Measurements from ENCODE around the gene PLXDC2. TPM values are rescaled to one million over a fixed set of nuclear protein-coding genes. Genes with fewer than 3 reads are reported as not detected.
A peak's percentile ranks its signal among the peaks of the same experiment; 100 is the strongest.

The PLXDC2 gene
- total and polyA plus RNA-seq, 2 donors, result 7.1 to 8.0 TPM

DNA sequence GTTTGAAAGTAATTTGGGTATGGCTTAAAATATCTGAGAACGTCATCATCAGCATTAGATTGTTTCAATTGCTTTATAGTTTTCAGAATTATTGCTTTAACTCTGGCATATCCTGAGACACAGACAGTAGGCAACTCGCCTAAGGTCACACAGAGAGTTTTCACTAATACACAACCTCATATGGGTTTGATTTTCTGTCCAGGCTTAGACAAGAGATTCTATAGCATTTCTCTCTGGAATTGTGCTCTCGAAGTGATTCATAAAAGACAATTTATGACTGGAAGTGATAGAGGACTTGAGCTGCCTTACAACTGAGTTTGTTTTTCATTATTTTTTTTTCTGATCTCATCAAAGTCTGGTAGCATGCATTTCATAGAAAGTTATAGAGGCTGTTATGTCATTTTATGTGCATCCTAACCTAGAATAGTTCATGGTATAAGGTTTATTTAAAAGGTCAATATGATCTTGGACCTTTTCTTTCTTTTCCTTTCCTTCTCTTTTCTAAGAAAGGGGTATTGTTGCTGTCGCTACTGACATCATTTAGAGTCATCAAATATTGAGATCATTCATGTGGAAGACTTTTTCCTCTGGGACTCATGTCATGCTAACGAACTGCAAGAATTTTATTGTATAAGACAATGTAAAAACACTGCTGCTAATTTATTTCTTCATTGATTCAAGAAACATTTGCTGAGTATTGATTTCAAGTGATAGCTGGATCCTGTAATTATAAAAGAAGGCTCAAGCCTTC lies 278.2 kb downstream of the PLXDC2 start:
- no peak for DNase-seq (ENCODE audit: low read depth in 6 of 9, low spot score in 9 of 9)
- Histone ChIP-seq H3K27me3 (ENCODE audit: control insufficient read depth in 2 of 2, insufficient read depth in 1 of 2, low read length in 1 of 2) (no peaks in the 10 kb centered on the region), H3K9me3 (ENCODE audit: control insufficient read depth in 2 of 2, insufficient read depth in 1 of 2, low read length in 1 of 2) (peaks cover 1 to 2% of the 10 kb centered on the region in 2 donors), H3K36me3 (ENCODE audit: control insufficient read depth in 2 of 2, insufficient read depth in 2 of 2, low read length in 1 of 2) (no peaks in the 10 kb centered on the region), H3K4me3 (ENCODE audit: low read length in 2 of 2) (no peak overlapping the region), H3K27ac (ENCODE audit: low read depth in 1 of 2, low read length in 1 of 2) (no peak overlapping the region), H3K4me1 (ENCODE audit: control insufficient read depth in 2 of 2, insufficient read depth in 2 of 2, low read length in 2 of 2) (no peaks in the 10 kb centered on the region)
- WGBS, result 91% methylated on average over 5 of the region's 5 CpGs

DNA sequence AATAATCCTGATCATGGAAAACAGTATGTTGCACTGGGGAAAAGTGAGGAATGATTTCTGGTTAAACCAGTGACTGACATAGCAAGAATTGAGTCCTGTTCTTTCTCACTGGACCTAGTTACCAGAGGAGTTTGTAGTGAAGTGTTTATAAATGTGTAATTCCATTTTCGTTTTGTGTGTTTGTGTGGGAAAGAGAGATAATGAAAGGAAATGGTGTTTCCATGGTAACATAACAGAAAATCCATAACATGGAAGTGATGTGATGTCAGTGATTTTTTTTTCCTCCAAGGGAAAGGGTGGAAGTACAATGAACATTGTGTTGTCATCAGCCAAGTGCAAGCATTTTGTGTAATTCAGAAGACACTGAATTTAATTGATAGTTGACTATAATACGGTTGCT lies 283.9 kb downstream of the PLXDC2 start:
- Histone ChIP-seq H3K4me3 (ENCODE audit: low read length in 2 of 2) (no peak overlapping the region), H3K4me1 (ENCODE audit: control insufficient read depth in 2 of 2, insufficient read depth in 2 of 2, low read length in 2 of 2) (no peaks in the 10 kb centered on the region), H3K9me3 (ENCODE audit: control insufficient read depth in 2 of 2, insufficient read depth in 1 of 2, low read length in 1 of 2) (no peaks in the 10 kb centered on the region), H3K27me3 (ENCODE audit: control insufficient read depth in 2 of 2, insufficient read depth in 1 of 2, low read length in 1 of 2) (no peaks in the 10 kb centered on the region), H3K36me3 (ENCODE audit: control insufficient read depth in 2 of 2, insufficient read depth in 2 of 2, low read length in 1 of 2) (no peaks in the 10 kb centered on the region), H3K27ac (ENCODE audit: low read depth in 1 of 2, low read length in 1 of 2) (peak overlapping the region in 1 of 2 donors; percentile 37)
- DNase-seq (ENCODE audit: low read depth in 6 of 9, low spot score in 9 of 9), result no peak
- WGBS, result 83% methylated on average over 2 of the region's 2 CpGs

GRCh38 chr10:20105236-20105635 lies 289.0 kb downstream of the PLXDC2 start:
- Histone ChIP-seq H3K4me3 (ENCODE audit: low read length in 2 of 2) (no peak overlapping the region), H3K27me3 (ENCODE audit: control insufficient read depth in 2 of 2, insufficient read depth in 1 of 2, low read length in 1 of 2) (no peaks in the 10 kb centered on the region), H3K4me1 (ENCODE audit: control insufficient read depth in 2 of 2, insufficient read depth in 2 of 2, low read length in 2 of 2) (no peaks in the 10 kb centered on the region), H3K9me3 (ENCODE audit: control insufficient read depth in 2 of 2, insufficient read depth in 1 of 2, low read length in 1 of 2) (no peaks in the 10 kb centered on the region), H3K36me3 (ENCODE audit: control insufficient read depth in 2 of 2, insufficient read depth in 2 of 2, low read length in 1 of 2) (no peaks in the 10 kb centered on the region), H3K27ac (ENCODE audit: low read depth in 1 of 2, low read length in 1 of 2) (no peak overlapping the region)
- no peak for DNase-seq (ENCODE audit: low read depth in 6 of 9, low spot score in 9 of 9)
- WGBS, result 70% methylated on average over 3 of the region's 3 CpGs

- 90% methylated on average over 1 of the region's 1 CpG for WGBS
- H3K27ac ChIP-seq (ENCODE audit: low read depth in 1 of 2, low read length in 1 of 2), result no peak overlapping the region
- H3K9me3 ChIP-seq (ENCODE audit: control insufficient read depth in 2 of 2, insufficient read depth in 1 of 2, low read length in 1 of 2), result no peaks in the 10 kb centered on the region
Measured at GRCh38 chr10:20105931-20106330, 289.7 kb downstream of the PLXDC2 start.

DNA sequence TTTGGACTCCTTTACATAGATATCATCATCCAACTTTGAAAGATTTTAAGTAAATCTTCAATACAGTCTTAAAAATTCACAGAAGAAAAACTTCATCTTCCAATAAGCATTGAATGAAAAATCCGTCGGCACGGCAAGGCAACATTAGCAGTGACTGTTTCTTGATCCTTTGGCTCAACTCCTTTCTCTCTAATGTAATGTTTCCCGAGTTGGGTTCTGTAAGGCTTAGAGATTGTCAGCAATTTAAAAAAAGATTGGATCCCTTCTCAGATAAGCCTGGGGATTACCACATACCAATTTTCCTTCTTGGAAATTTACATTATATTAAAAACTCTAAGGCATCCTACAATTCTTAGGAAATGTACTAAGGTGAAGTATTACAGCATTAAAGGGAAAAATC lies 291.8 kb downstream of the PLXDC2 start:
- H3K9me3 ChIP-seq (ENCODE audit: control insufficient read depth in 2 of 2, insufficient read depth in 1 of 2, low read length in 1 of 2), result no peaks in the 10 kb centered on the region
- H3K4me1 ChIP-seq (ENCODE audit: control insufficient read depth in 2 of 2, insufficient read depth in 2 of 2, low read length in 2 of 2), result no peaks in the 10 kb centered on the region
- no peak for DNase-seq (ENCODE audit: low read depth in 6 of 9, low spot score in 9 of 9)
- H3K27me3 ChIP-seq (ENCODE audit: control insufficient read depth in 2 of 2, insufficient read depth in 1 of 2, low read length in 1 of 2), result no peaks in the 10 kb centered on the region
- H3K27ac ChIP-seq (ENCODE audit: low read depth in 1 of 2, low read length in 1 of 2), result no peak overlapping the region
- no peaks in the 10 kb centered on the region for H3K36me3 ChIP-seq (ENCODE audit: control insufficient read depth in 2 of 2, insufficient read depth in 2 of 2, low read length in 1 of 2)
- no peak overlapping the region for H3K4me3 ChIP-seq (ENCODE audit: low read length in 2 of 2)
- whole genome bisulfite sequencing, result 95% methylated on average over 4 of the region's 4 CpGs

More at GRCh38 chr10:20105931-20106330, 289.7 kb downstream of the PLXDC2 start:
- Histone ChIP-seq H3K4me3 (ENCODE audit: low read length in 2 of 2) (no peak overlapping the region), H3K36me3 (ENCODE audit: control insufficient read depth in 2 of 2, insufficient read depth in 2 of 2, low read length in 1 of 2) (no peaks in the 10 kb centered on the region), H3K4me1 (ENCODE audit: control insufficient read depth in 2 of 2, insufficient read depth in 2 of 2, low read length in 2 of 2) (no peaks in the 10 kb centered on the region), H3K27me3 (ENCODE audit: control insufficient read depth in 2 of 2, insufficient read depth in 1 of 2, low read length in 1 of 2) (no peaks in the 10 kb centered on the region)
- DNase-seq (ENCODE audit: low read depth in 6 of 9, low spot score in 9 of 9), result no peak

DNA sequence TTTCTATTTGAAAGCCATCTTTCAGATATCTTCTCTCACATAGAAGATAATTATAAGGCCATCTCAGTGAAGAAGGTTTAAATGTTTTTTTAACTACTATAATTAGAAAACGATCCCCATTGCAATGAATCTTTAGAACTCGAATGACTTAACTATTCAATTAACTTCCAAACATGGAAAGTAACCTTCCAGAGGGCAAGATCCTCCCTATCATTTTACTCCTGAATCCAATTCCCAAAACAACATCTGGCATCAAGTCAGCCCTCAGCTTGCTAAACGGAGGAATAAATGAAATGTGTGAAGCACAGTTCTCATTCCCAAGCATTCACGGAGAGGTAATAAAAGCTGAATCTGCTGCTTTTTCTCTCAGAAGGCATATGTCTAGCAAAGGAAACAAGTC lies 293.4 kb downstream of the PLXDC2 start:
- Histone ChIP-seq H3K36me3 (ENCODE audit: control insufficient read depth in 2 of 2, insufficient read depth in 2 of 2, low read length in 1 of 2) (no peaks in the 10 kb centered on the region), H3K27ac (ENCODE audit: low read depth in 1 of 2, low read length in 1 of 2) (no peak overlapping the region), H3K27me3 (ENCODE audit: control insufficient read depth in 2 of 2, insufficient read depth in 1 of 2, low read length in 1 of 2) (no peaks in the 10 kb centered on the region), H3K4me1 (ENCODE audit: control insufficient read depth in 2 of 2, insufficient read depth in 2 of 2, low read length in 2 of 2) (no peaks in the 10 kb centered on the region), H3K4me3 (ENCODE audit: low read length in 2 of 2) (no peak overlapping the region), H3K9me3 (ENCODE audit: control insufficient read depth in 2 of 2, insufficient read depth in 1 of 2, low read length in 1 of 2) (no peaks in the 10 kb centered on the region)
- 93% methylated on average over 4 of the region's 4 CpGs for WGBS
- no peak for DNase-seq (ENCODE audit: low read depth in 6 of 9, low spot score in 9 of 9)

GRCh38 chr10:20110125-20111100 lies 294.2 kb downstream of the PLXDC2 start:
- no peaks in the 10 kb centered on the region for H3K27me3 ChIP-seq (ENCODE audit: control insufficient read depth in 2 of 2, insufficient read depth in 1 of 2, low read length in 1 of 2)
- H3K27ac ChIP-seq (ENCODE audit: low read depth in 1 of 2, low read length in 1 of 2), result no peak overlapping the region
- DNase-seq (ENCODE audit: low read depth in 6 of 9, low spot score in 9 of 9), result no peak
- H3K9me3 ChIP-seq (ENCODE audit: control insufficient read depth in 2 of 2, insufficient read depth in 1 of 2, low read length in 1 of 2), result no peaks in the 10 kb centered on the region
- no peak overlapping the region for H3K4me3 ChIP-seq (ENCODE audit: low read length in 2 of 2)
- 94% methylated on average over 7 of the region's 7 CpGs for WGBS
- no peaks in the 10 kb centered on the region for H3K36me3 ChIP-seq (ENCODE audit: control insufficient read depth in 2 of 2, insufficient read depth in 2 of 2, low read length in 1 of 2)
- H3K4me1 ChIP-seq (ENCODE audit: control insufficient read depth in 2 of 2, insufficient read depth in 2 of 2, low read length in 2 of 2), result no peaks in the 10 kb centered on the region

- Histone ChIP-seq H3K27ac (ENCODE audit: low read depth in 1 of 2, low read length in 1 of 2) (no peak overlapping the region), H3K9me3 (ENCODE audit: control insufficient read depth in 2 of 2, insufficient read depth in 1 of 2, low read length in 1 of 2) (no peaks in the 10 kb centered on the region), H3K4me1 (ENCODE audit: control insufficient read depth in 2 of 2, insufficient read depth in 2 of 2, low read length in 2 of 2) (no peaks in the 10 kb centered on the region), H3K36me3 (ENCODE audit: control insufficient read depth in 2 of 2, insufficient read depth in 2 of 2, low read length in 1 of 2) (no peaks in the 10 kb centered on the region), H3K4me3 (ENCODE audit: low read length in 2 of 2) (no peak overlapping the region), H3K27me3 (ENCODE audit: control insufficient read depth in 2 of 2, insufficient read depth in 1 of 2, low read length in 1 of 2) (no peaks in the 10 kb centered on the region)
- WGBS, result 87% methylated on average over 5 of the region's 5 CpGs
- DNase-seq (ENCODE audit: low read depth in 6 of 9, low spot score in 9 of 9), result no peak
Measured at GRCh38 chr10:20114179-20114578, 297.9 kb downstream of the PLXDC2 start.

DNA sequence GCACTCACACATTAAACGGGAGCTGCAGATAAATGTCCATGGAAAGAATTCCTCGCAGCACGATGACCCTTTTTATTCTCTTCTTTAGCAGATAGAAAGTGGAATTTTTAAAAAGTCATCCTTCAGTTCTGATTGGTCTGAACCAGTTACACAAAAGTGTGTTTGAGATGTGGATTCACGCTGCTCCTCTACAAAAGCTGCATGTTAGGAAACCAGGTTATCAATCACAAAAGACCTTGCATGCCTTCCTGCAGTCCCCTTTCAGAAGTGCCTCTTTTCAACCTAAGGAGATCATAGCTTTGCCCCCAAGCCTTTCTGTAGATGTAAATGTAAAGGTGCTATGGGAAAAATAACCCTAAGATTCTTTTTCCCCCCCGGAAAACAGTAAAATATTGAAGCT lies 299.7 kb downstream of the PLXDC2 start:
- WGBS, result 96% methylated on average over 5 of the region's 5 CpGs
- Histone ChIP-seq H3K27ac (ENCODE audit: low read depth in 1 of 2, low read length in 1 of 2) (no peak overlapping the region), H3K36me3 (ENCODE audit: control insufficient read depth in 2 of 2, insufficient read depth in 2 of 2, low read length in 1 of 2) (no peaks in the 10 kb centered on the region), H3K4me1 (ENCODE audit: control insufficient read depth in 2 of 2, insufficient read depth in 2 of 2, low read length in 2 of 2) (no peaks in the 10 kb centered on the region), H3K9me3 (ENCODE audit: control insufficient read depth in 2 of 2, insufficient read depth in 1 of 2, low read length in 1 of 2) (no peaks in the 10 kb centered on the region), H3K27me3 (ENCODE audit: control insufficient read depth in 2 of 2, insufficient read depth in 1 of 2, low read length in 1 of 2) (no peaks in the 10 kb centered on the region), H3K4me3 (ENCODE audit: low read length in 2 of 2) (no peak overlapping the region)
- no peak for DNase-seq (ENCODE audit: low read depth in 6 of 9, low spot score in 9 of 9)
